ENCODE measurements around the gene ZDHHC19. TPM values are rescaled to one million over a fixed set of nuclear protein-coding genes. Genes with fewer than 3 reads are reported as not detected.

ZDHHC19 gene
- total RNA-seq, 1 donor from 2014 or later: 1.0 TPM

DNA sequence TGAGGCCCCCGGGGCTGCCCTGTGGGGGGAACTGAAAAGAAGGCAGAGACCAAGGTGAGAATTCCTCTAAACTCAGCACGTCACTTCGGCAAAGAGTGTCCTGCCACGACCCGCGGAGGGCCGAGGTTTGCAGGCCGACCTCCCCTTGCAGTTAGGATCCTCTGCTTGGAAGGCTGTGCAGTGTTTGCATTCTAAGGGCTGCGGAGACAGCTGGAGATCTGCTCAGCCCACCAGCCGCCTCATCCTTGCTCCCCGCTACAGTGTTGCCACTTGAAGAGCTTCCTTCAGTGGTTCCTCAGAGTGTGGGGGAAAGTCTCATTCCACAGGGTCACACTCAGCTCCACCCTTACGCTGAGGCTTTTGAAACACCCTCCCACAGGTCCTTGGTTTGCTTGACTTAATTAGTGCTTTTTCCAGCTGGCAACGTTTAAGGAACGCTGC is 15.9 kb upstream of the ZDHHC19 start:
- peak; percentile 23 to 25 for ATAC-seq
- Histone ChIP-seq H3K4me3 (no peak overlapping the region), H3K27me3 (ENCODE audit: low read depth) (no peaks in the 10 kb centered on the region), H3K27ac (no peak overlapping the region), H3K4me1 (no peaks in the 10 kb centered on the region), H3K36me3 (no peaks in the 10 kb centered on the region), H3K9me3 (no peaks in the 10 kb centered on the region)
- DNase-seq: no peak
- intact Hi-C loops (cut with DNase I): no loop called here
- TF ChIP-seq, protein P1, sequence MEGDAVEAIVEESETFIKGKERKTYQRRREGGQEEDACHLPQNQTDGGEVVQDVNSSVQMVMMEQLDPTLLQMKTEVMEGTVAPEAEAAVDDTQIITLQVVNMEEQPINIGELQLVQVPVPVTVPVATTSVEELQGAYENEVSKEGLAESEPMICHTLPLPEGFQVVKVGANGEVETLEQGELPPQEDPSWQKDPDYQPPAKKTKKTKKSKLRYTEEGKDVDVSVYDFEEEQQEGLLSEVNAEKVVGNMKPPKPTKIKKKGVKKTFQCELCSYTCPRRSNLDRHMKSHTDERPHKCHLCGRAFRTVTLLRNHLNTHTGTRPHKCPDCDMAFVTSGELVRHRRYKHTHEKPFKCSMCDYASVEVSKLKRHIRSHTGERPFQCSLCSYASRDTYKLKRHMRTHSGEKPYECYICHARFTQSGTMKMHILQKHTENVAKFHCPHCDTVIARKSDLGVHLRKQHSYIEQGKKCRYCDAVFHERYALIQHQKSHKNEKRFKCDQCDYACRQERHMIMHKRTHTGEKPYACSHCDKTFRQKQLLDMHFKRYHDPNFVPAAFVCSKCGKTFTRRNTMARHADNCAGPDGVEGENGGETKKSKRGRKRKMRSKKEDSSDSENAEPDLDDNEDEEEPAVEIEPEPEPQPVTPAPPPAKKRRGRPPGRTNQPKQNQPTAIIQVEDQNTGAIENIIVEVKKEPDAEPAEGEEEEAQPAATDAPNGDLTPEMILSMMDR (IDR thresholded peaks at IDR 0.05): no peak

DNA sequence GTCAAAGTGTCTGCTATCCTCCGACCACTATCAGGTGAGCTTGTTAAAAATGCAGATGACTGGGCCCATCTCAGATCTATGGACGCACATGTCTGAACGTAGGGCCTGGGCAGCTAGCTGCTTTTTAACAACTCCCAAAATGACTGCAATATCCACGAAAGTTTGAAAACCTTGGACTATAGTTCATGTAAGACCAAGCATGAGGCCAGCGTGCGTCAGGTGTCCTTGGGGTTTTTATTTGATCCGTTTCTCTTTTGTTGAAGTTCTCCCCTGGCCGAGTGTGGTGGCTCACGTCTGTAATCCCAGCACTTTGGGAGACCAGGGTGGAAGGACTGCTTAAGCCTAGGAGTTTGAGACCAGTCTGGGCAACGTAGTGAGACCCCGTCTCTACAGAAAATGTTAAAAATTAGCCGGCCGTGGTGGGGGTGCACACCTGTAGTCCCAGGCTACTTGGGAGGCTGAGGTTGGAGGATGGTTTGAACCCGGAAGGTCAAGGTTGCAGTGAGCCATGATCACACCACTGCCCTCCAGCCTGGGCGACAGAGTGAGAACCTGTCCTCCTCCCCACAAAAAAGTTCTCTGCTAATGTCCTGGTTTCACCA is 14.7 kb upstream of the ZDHHC19 start:
- no peak for DNase-seq
- intact Hi-C loops (cut with DNase I): no loop called here
- TF ChIP-seq, protein P1 (IDR thresholded peaks at IDR 0.05): no peak
- no peak overlapping the region for H3K27ac ChIP-seq
- H3K9me3 ChIP-seq: no peaks in the 10 kb centered on the region
- no peaks in the 10 kb centered on the region for H3K27me3 ChIP-seq (ENCODE audit: low read depth)
- H3K4me3 ChIP-seq: no peak overlapping the region
- ATAC-seq: no peak
- no peaks in the 10 kb centered on the region for H3K4me1 ChIP-seq
- H3K36me3 ChIP-seq: no peaks in the 10 kb centered on the region

DNA sequence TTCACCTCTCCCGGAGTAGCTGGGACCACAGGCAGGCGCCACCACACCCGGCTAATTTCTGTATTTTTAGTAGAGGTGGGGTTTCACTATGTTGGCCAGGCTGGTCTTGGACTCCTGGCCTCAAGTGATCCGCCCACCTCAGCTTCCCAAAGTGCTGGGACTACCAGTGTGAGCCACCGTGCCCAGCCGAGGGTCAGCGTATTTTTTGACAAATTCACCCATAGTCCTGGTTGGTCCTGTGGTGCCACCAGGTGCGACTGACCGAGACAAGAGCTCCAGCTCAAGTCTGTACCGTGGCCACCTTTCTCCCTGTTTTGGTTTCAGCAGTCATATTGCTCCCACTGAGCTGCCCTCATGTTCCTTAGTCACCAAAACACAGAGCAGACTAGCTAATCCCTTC is 13.9 kb upstream of the ZDHHC19 start:
- Histone ChIP-seq H3K4me1 (peaks cover 1% of the 10 kb centered on the region), H3K9me3 (no peaks in the 10 kb centered on the region), H3K36me3 (no peaks in the 10 kb centered on the region), H3K27me3 (ENCODE audit: low read depth) (no peaks in the 10 kb centered on the region), H3K27ac (no peak overlapping the region), H3K4me3 (no peak overlapping the region)
- no peak for DNase-seq
- TF ChIP-seq, protein P1 (IDR thresholded peaks at IDR 0.05): no peak
- intact Hi-C loops (cut with DNase I): no loop called here
- no peak for ATAC-seq

DNA sequence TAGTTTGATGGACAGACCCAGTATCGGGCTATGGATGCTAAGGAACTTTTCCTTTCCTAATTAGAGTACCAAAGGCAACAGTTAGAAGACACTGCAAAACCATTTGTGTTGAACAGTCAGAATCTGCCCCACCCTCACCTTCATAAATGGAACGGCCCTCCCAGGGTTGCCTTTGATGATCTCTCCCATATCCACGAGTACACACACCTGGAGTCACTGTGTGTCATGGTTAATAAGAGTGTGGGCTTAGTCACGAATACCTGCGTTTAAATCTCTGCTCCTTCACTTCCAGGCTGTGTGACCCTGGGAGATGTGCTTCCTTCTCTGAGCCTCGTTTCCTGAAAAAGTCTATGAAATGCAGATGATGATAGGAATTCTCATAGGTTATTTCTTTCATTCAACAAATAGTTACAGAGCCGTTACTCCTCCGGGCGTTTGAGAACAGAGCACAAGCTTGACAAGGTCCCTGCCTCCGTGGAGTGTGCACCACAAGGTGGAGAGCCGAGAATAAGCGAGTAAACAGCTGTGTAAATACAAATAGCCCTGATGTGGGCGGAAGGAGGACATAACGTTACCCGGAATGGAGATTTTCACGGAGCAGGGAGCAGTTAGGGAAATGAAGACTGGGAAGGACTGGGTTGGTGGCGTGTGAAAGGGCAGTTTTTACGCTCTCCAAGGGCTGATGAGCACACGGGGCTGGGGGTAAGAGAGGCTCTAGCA is 11.8 kb upstream of the ZDHHC19 start:
- DNase-seq: no peak
- peaks cover 16% of the 10 kb centered on the region for H3K4me1 ChIP-seq
- TF ChIP-seq, protein P1 (IDR thresholded peaks at IDR 0.05): no peak
- no peak for ATAC-seq
- H3K4me3 ChIP-seq: no peak overlapping the region
- H3K27me3 ChIP-seq (ENCODE audit: low read depth): no peaks in the 10 kb centered on the region
- H3K36me3 ChIP-seq: no peaks in the 10 kb centered on the region
- no peak overlapping the region for H3K27ac ChIP-seq
- intact Hi-C loops (cut with DNase I): no loop called here
- no peaks in the 10 kb centered on the region for H3K9me3 ChIP-seq

DNA sequence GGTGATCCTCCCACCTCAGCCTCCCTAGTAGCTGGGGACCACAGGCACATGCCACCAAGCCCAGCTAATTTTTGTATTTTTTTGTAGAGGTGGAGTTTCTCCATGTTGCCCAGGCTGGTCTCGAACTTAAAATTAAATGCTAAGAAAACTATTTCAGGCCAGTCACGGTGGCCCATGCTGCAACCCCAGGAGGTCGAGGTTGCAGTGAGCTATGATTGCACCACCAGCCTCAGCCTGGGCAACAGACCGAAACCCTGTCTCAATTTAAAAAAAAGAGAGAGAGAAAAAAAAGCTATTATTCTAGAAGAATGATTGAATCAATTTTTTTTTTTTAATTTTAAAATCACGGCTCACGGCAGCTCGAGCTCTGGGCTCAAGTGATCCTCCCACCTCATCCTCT is 9.8 kb upstream of the ZDHHC19 start:
- Histone ChIP-seq H3K4me1 (peaks cover 16% of the 10 kb centered on the region), H3K4me3 (no peak overlapping the region), H3K27me3 (ENCODE audit: low read depth) (peaks cover 5% of the 10 kb centered on the region), H3K36me3 (no peaks in the 10 kb centered on the region), H3K27ac (peak overlapping the region; percentile 19), H3K9me3 (no peaks in the 10 kb centered on the region)
- DNase-seq (no peak), ATAC-seq (no peak)
- intact Hi-C loops (cut with DNase I): no loop called here
- TF ChIP-seq, protein P1 (IDR thresholded peaks at IDR 0.05): no peak

Data from lower lobe of right lung (tissue), 2 donors.